GM18499 (cell line): ENCODE data around the gene RAB3IL1.

Source experiments
- ATAC-seq: cut with Tn5 transposase; IDR thresholded peaks from one replicate; pipeline ENCODE4 v1.9.1; 2021; ENCODE audit warnings: moderate number of reproducible peaks; ENCODE audit not compliant: insufficient read depth, unreplicated experiment

Gene RAB3IL1

GRCh38 chr11:61872935-61873565 lies 44.3 kb downstream of the RAB3IL1 start:
- no peak for ATAC-seq

GRCh38 chr11:61871158-61871597 lies 46.2 kb downstream of the RAB3IL1 start:
- ATAC-seq: no peak

GRCh38 chr11:61870541-61871031 lies 46.8 kb downstream of the RAB3IL1 start:
- ATAC-seq: no peak

GRCh38 chr11:61869708-61870451 lies 47.5 kb downstream of the RAB3IL1 start:
- no peak for ATAC-seq

GRCh38 chr11:61869429-61869707 lies 48.0 kb downstream of the RAB3IL1 start:
- ATAC-seq: no peak

- no peak for ATAC-seq
Measured at GRCh38 chr11:61868571-61869428, 48.6 kb downstream of the RAB3IL1 start.

- no peak for ATAC-seq
Measured at GRCh38 chr11:61866958-61867343, 50.4 kb downstream of the RAB3IL1 start.

GRCh38 chr11:61866231-61866957 lies 51.0 kb downstream of the RAB3IL1 start:
- no peak for ATAC-seq

GRCh38 chr11:61864814-61865775 lies 52.3 kb downstream of the RAB3IL1 start:
- no peak for ATAC-seq

GRCh38 chr11:61863548-61864081 lies 53.8 kb downstream of the RAB3IL1 start:
- no peak for ATAC-seq

- no peak for ATAC-seq
Measured at GRCh38 chr11:61862714-61863547, 54.4 kb downstream of the RAB3IL1 start.

GRCh38 chr11:61861634-61862033 lies 55.7 kb downstream of the RAB3IL1 start:
- ATAC-seq: no peak

GRCh38 chr11:61860054-61860903 lies 57.1 kb downstream of the RAB3IL1 start:
- ATAC-seq: no peak

GRCh38 chr11:61855939-61856680 lies 61.3 kb downstream of the RAB3IL1 start:
- ATAC-seq: no peak

GRCh38 chr11:61854966-61855714 lies 62.2 kb downstream of the RAB3IL1 start:
- ATAC-seq: no peak
